GM12864 (cell line): ENCODE results near the gene RNF34.

ENCODE experiments used
- DNase-seq: peaks from one replicate; pipeline ENCODE4 v3.0.0-alpha.2; 2011; ENCODE audit warnings: low read depth
- H3K4me3 ChIP-seq: 2 replicates; pipeline ENCODE4 v1.5.1; 2011; ENCODE audit warnings: mild to moderate bottlenecking, low read depth, low read length, control low read depth
- CTCF ChIP-seq: IDR thresholded peaks from 2 replicates; pipeline ENCODE4 v1.5.1; 2011; ENCODE audit warnings: low read depth, mild to moderate bottlenecking, moderate library complexity, low read length, control low read depth, inconsistent platforms; ENCODE audit errors: missing control alignments

RNF34 gene

GRCh38 chr12:121399391-121400331 lies at the start of gene RNF34:
RNF34 (plus strand) TSS chr12:121400118; CDS start chr12:121400213, 95 bp downstream.
- DNase-seq: peak; percentile 96
- H3K4me3 ChIP-seq: peak within 1 kb of the TSS; percentile 69
- TF ChIP-seq CTCF: no peak

GRCh38 chr12:121351820-121352681 lies 47.9 kb upstream of the RNF34 start, which contains the start of gene ANAPC5:
ANAPC5 (minus strand) TSS chr12:121352411; CDS start chr12:121352340, 71 bp downstream.
- DNase-seq: peak; percentile 99
- peak within 1 kb of the TSS; percentile 59 for H3K4me3 ChIP-seq
- no peak for TF ChIP-seq CTCF

GRCh38 chr12:121352682-121353018 lies 47.3 kb upstream of the RNF34 start:
- peak overlapping the region; percentile 59 for H3K4me3 ChIP-seq
- no peak for DNase-seq
- no peak for TF ChIP-seq CTCF

- no peak for TF ChIP-seq CTCF
- no peak overlapping the region for H3K4me3 ChIP-seq
- DNase-seq: no peak
Measured at GRCh38 chr12:121355818-121356217, 44.1 kb upstream of the RNF34 start.

- no peak for DNase-seq
- no peak overlapping the region for H3K4me3 ChIP-seq
- no peak for TF ChIP-seq CTCF
Measured at GRCh38 chr12:121356657-121357056, 43.3 kb upstream of the RNF34 start.

GRCh38 chr12:121357331-121357730 lies 42.6 kb upstream of the RNF34 start:
- no peak for TF ChIP-seq CTCF

More at GRCh38 chr12:121357331-121357730, 42.6 kb upstream of the RNF34 start:
- DNase-seq: no peak
- no peak overlapping the region for H3K4me3 ChIP-seq
